GM19468 (cell line): ENCODE data around the gene FOXO6.

Source experiments
- ATAC-seq: cut with Tn5 transposase; IDR thresholded peaks from one replicate; pipeline ENCODE4 v1.9.1; 2021; ENCODE audit warnings: mild to moderate bottlenecking, moderate library complexity, moderate number of reproducible peaks; ENCODE audit not compliant: unreplicated experiment; ENCODE audit errors: extremely low read depth

FOXO6 gene

GRCh38 chr1:41419584-41420295, 58.5 kb downstream of the FOXO6 start:
- no peak for ATAC-seq

GRCh38 chr1:41420351-41420750, 59.1 kb downstream of the FOXO6 start:
- no peak for ATAC-seq

DNA sequence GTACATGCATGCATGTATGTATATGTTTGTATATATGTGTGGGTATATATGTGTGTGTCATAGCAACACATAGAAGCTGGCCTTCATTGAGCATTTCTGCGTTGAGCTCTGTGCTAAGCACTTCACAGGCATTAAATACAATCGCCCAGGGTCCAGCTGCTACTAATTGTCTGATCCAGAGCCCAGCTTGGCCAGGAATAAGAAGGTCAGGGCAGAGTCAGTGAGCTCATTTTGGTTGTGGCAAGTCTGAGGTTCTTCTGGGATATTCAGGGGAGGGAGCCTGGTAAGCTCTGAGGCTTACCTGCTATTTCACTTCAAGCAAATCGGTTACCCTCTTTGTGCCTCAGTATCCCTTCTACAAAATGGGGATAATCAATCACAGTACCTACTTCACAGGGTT, 59.6 kb downstream of the FOXO6 start:
- no peak for ATAC-seq

DNA sequence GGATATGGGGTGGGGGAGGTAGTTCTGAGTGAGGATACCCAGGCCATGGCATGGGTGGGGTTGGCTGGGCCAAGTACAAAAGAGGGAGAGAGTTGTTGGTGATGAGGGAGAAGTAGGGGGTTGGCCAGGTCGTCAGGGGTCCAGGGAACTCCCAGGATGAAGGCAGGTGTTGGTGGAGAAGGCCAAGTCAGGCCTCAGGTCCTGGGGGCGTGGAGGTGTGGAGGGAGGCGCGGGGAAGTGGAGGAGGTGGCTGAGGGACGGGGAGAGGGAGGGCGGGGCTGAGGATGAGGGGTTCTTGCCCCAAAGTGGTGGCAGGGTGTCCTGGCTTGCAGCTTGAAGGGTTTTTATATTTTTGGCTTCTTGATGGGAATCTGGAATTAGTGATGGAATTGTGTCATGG, 61.1 kb downstream of the FOXO6 start:
- ATAC-seq, result no peak

GRCh38 chr1:41423511-41424191, 62.4 kb downstream of the FOXO6 start:
- no peak for ATAC-seq

DNA sequence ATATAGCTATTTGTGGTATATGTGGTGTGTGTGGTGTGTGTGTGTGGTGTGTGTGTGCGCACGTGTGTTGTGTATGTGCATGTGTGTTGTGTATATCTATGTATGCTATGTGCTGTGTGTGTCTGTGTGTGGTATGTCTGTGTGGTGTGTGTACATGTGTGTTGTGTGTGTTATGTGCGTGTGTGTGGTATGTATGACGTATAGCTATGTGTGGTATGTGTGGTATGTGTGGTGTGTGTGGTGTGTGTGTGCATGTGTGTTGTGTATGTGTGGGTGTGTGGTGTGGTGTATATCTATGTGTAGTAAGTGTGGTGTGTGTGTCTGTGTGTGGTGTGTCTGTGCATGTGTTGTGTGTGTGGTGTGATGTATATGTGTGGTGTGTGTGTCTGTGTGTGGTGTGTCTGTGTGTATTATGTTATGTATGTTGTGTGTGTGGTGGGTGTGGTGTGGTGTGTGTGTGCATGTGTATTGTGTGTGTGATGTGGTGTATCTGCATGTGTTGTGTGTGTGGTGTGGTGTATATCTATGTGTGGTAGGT, 63.4 kb downstream of the FOXO6 start:
- no peak for ATAC-seq

DNA sequence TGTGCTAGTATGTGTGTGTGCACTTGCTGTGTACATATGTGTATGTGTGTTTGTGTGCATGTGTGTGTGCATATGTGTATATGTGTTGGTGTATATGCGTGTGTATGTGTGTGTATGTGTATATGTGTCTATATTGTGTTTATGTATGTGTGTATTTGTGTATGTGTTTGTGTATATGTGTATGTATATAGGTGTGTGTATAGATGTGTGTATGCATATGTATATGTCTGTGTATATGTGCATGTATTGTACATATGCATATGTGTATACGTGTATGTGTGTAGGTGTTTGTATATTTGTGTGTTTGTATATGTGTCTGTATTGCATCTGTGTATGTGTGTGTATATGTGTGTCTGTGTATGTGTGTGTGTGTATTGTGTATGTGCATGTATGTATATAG, 64.1 kb downstream of the FOXO6 start:
- ATAC-seq, result no peak

DNA sequence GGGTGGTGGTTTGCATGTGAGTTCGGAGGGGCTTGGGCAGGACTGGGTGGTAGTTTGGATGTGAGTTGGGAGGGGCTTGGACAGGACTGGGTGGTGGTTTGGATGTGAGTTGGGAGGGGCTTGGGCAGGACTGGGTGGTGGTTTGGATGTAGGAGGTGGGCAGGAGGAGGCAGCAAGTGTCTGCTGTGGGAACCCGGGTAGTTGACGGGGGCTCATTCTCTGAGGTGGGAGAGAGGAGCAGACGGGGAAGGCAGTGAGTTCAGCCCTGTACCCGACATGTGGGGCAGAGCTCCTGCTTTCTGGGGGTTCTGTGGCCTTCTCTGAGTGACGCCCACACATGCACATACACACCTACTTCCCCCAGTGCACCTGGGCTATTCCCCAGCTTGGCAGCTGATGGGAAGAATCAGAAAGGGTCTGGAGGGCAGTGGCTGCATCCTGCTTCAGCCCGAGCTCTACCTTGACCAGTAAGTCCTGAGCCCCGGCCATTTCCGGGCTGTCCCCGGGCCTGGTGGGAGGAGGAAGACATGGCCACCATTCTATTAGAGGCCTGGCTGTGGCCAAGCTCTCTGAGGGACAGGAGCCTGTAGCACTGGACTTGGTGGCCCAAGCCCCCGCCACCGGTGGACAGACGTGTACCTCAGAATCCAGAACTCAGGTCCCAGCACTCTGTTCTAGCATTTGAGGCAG, 65.1 kb downstream of the FOXO6 start:
- ATAC-seq, result no peak

DNA sequence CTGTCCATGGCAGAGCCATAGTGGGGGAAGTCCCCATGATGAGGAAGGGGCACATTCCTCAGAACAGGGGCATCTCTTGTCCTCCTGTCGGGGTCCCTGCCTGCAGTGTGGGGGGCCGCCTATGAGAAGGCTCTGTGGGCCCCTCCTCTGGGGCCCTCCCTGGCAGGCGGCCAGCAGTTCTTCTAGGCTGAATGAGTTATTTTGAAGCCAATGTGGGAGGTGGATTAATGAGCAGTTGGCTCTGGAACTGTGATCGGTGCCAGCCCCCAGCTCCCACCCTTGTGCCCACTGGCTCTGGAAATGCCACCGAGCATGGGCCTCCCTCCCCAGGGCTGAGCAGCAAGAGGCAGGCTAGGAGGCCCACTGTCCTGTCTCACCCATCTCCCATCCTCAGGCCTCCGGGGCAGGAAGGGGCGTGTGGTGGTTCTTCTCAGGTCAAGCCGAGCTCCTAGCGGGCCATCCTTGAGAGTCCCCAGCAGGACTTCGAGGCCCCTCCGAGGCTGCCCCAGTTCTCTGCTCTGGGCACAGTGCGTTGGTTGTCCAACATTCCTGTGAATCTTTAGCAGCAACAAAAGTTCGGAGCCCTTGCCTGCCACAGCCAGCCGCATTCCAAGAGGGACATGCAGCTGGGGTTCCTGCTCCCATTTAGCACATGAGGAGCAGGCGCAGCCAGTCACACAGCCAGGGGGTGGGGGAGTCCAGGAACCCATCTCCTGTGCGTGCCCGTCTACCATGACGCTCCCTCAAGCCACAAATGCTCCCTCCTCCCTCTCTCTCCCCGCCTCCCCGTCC, 66.1 kb downstream of the FOXO6 start:
- no peak for ATAC-seq

GRCh38 chr1:41427916-41428737, 66.9 kb downstream of the FOXO6 start:
- no peak for ATAC-seq

DNA sequence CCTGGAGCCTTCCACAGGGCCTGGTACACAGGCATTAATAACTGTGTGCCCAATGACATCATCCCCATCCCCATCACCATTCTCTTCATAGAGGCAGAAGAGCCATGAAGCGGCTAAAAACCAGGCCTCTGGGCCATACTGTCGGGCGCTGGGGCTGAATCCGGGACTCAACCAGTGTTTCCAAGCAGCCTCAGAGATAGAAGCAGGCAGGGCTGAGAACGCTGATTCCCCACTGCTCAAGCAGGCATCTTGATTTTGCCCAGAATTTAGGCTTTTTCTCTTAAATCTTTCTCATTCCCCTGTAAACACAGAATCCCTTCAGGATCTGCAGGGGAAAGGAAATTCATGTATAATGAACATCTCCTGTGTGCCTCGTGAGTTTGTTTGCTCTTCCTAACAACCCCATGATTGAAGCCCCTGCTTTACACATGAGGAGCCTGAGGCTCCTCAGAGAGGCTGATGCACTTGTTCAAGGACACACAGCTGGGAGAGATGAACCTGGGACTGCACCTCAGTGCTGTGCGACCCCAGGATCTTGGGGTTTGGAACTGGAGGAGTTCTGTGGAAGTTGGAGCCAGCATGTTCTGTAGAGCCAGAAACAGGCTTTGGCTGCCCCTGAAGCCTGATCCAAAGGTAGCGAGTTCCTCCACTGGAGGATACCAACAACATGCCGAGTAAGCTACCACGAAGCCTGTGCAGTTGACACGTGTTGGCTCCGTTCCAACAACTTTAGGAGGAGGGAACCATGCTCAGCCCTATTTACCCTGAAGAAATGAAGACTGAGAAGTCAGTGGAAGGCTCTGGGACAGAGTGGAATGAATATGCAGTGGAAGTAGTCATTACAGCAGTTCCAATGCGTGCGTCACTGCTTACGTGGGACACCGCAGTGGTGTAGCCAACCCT, 67.8 kb downstream of the FOXO6 start:
- no peak for ATAC-seq

DNA sequence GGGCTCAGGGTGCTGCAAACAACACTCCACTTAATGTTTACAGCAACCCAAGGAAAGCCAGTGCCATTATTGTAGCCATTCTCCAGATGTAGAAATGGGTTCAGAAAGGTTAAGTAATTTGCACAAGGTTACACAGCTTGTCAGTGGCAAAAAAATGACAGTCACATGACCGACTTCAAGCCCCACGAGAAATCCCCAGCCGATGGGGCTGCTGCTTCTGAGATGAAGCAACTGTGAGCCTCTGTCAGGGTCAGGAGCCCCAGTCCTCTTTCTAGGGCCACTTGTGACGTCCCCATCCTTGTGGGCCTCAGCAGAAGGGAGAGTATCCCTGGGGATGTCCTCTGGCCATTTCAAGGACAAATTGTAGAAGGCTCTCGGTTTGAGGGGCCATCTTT, 68.4 kb downstream of the FOXO6 start:
- no peak for ATAC-seq

DNA sequence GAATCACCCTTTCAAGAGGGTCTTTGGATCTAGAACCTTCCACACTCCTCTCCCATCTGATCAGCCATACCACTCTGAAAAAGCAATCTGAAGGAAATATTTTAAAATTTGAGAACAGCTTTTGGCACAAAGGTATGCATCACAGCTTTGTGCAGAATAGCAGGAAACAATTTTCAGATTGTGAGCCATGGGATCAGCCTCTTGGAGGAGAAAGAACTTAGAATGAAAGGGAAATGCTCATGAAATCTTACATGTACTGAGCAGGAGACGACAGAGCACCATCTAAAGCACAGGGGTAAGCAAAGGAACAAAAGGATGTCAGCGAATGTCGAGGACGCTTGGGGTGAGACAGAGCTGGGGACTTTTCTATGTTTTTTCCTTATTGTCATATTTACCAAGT, 68.8 kb downstream of the FOXO6 start:
- no peak for ATAC-seq

DNA sequence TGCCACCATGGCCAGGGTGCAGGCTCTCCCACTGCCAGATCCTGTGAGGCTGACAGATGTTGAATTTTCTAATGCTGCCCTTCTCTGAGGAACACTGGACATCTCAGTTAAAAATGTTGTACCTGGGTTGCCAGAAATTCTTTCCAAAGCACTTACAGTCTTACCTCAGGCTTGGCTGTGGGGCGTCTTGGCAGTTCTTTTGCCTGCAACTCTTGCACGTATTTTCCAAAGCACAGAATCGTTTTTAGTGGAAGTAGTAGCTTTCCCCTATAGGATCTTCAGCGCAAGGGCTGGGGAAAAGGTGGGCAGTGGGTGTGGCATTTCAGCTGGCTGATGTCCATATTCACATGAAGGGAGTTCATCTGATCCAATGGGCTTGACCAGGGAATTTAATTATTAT, 69.3 kb downstream of the FOXO6 start:
- ATAC-seq, result no peak

- ATAC-seq, result no peak
Observed at GRCh38 chr1:41431490-41432350, 70.5 kb downstream of the FOXO6 start.
